Thymus (tissue), 11 donors: Measurements from ENCODE around the gene CELA3B. TPM values are rescaled to one million over a fixed set of nuclear protein-coding genes. Genes with fewer than 3 reads are reported as not detected.
"Not testable (repeated sequence)": the region's sequence is repeated elsewhere in the genome, so short reads cannot be mapped to it uniquely, and the experiment has no call there.

ENCODE experiments used
- DNase-seq, 9 donors: peaks; one replicate each; pipeline ENCODE4 v3.0.0-alpha.2; 2013; ENCODE audit warnings: low spot score in 9 of 9, low read depth in 6 of 9, missing footprints in 1 of 9
- H3K27ac ChIP-seq, 2 donors: one replicate each; pipeline ENCODE4 v1.5.1; 2013; ENCODE audit warnings: control low read depth in 1 of 2, low read depth in 1 of 2, low read length in 1 of 2, mild to moderate bottlenecking in 1 of 2, moderate library complexity in 1 of 2
- H3K27me3 ChIP-seq, 2 donors: one replicate each; pipeline ENCODE4 v1.5.1; 2013; ENCODE audit warnings: low read length in 1 of 2; ENCODE audit not compliant: control insufficient read depth in 2 of 2, insufficient read depth in 1 of 2
- H3K36me3 ChIP-seq, 2 donors: one replicate each; pipeline ENCODE4 v1.5.1; 2013; ENCODE audit warnings: low read length in 1 of 2, mild to moderate bottlenecking in 1 of 2, moderate library complexity in 1 of 2; ENCODE audit not compliant: control insufficient read depth in 2 of 2, insufficient read depth in 2 of 2
- H3K4me1 ChIP-seq, 2 donors: one replicate each; pipeline ENCODE4 v1.5.1; 2013; ENCODE audit warnings: low read length in 2 of 2; ENCODE audit not compliant: control insufficient read depth in 2 of 2, insufficient read depth in 2 of 2
- H3K4me3 ChIP-seq, 2 donors: one replicate each; pipeline ENCODE4 v1.5.1; 2013; ENCODE audit warnings: low read length in 2 of 2, control low read depth in 1 of 2, mild to moderate bottlenecking in 1 of 2
- H3K9me3 ChIP-seq, 2 donors: one replicate each; pipeline ENCODE4 v1.5.1; 2013; ENCODE audit warnings: low read length in 1 of 2, mild to moderate bottlenecking in 1 of 2; ENCODE audit not compliant: control insufficient read depth in 2 of 2, insufficient read depth in 1 of 2
- WGBS: extraction: QIAGEN DNeasy Blood & Tissue Kit; methylation state at CpG from one replicate; pipeline ENCODE4 v1.1.7; 2013; 5-methylcytosine and 5-hydroxymethylcytosine counted together
- polyA plus RNA-seq: library from polyadenylated mRNA; stranded (reverse); fragments of 200-250 nt; gene quantifications from one replicate; pipeline ENCODE4 v1.2.3, GENCODE V29; 2013
- total RNA-seq: library from RNA; stranded (reverse); fragments of 120-200 nt; gene quantifications from one replicate; pipeline ENCODE4 v1.2.4, GENCODE V29; 2013
- donor health status: healthy.

The CELA3B gene
- total and polyA plus RNA-seq, 2 donors, result 0.09 to 0.32 TPM

DNA sequence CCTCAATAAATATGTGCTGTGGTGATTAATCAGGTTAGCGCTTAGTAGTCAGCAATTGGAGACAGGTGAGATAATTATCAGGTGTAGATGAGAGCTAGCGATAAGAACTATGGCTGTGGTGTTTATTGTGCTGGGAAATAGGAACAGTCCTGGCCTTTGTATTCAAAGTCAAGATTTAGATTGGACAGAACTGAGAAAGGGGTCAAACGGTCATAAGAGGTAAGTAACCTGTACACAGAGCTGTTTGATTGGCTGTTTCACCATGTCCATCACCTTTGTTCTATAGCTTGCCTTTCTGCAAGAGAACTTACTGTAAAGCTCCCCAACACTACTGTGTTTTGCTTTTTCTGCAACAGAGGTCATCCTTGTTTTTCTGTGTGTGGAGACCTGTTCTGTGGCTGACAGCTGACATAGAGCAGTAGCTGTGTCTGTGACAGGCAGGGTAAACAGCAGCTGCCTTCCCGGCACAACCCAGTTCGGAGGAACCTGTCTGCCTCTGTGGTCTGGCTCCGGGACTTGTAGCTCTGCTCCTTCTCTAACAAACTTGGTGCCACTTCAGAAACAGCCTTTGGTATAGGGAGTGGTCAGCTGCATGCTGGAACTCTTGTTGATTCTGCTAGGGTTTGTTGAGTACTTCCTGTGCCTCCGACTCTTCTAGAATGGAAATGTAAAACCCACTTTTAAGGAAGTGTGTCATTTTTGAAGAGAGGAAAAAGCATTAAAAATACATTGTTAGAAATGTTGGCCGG is 54.6 kb downstream of the CELA3B start:
- H3K4me1 ChIP-seq, result peaks cover 0 to 16% of the 10 kb centered on the region in 2 donors
- peak overlapping the region; percentile 60 to 78 for H3K27ac ChIP-seq
- H3K9me3 ChIP-seq, result no peaks in the 10 kb centered on the region
- peak in 3 of 9 donors; percentile 23 to 68 (median 48) for DNase-seq
- 57% methylated on average over 8 of the region's 8 CpGs for WGBS
- H3K4me3 ChIP-seq, result no peak overlapping the region
- no peaks in the 10 kb centered on the region for H3K27me3 ChIP-seq
- H3K36me3 ChIP-seq, result peaks cover 3% of the 10 kb centered on the region in 2 donors

DNA sequence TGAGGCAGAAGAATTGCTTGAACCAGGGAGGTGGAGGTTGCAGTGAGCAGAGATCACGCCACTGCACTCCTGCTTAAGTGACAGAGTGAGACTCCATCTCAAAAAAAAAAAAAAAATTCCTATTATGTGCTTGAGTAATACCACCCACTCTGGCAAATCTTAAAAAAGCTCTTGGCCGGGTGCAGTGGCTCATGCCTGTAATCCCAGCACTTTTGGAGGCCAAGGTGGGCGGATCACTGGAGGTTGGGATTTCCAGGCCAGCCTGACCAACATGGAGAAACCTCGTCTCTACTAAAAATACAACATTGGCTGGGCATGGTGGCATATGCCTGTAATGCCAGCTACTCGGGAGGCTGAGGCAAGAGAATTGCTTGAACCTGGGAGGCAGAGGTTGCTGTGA is 58.0 kb downstream of the CELA3B start:
- H3K27me3 ChIP-seq, H3K27ac ChIP-seq, H3K9me3 ChIP-seq, DNase-seq, H3K4me3 ChIP-seq, H3K36me3 ChIP-seq: not testable (repeated sequence)
- 79% methylated on average over 5 of the region's 5 CpGs for WGBS
- peaks cover 5 to 28% of the 10 kb centered on the region in 2 donors for H3K4me1 ChIP-seq

DNA sequence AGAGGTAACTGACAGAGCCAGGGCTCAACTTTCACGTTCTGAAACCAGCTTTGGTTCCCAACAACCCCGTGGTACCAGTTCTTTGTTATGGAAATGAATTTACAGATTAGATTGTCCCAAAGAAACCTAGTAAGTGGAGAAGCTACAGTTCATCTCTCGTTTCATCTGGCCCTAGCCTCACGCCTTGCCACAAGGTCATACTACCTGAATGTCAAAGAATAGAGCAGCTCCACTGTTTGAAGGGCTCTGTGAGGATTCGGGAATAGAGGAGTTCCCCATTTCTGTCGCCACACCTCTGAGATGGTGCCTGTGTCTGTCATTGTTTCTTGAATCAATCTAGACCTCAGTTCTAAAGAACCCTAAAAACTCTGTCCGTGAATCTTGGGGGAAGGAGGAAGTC is 60.7 kb downstream of the CELA3B start:
- Histone ChIP-seq H3K4me3 (no peak overlapping the region), H3K9me3 (no peaks in the 10 kb centered on the region), H3K36me3 (no peaks in the 10 kb centered on the region), H3K4me1 (peaks cover 12 to 40% of the 10 kb centered on the region in 2 donors), H3K27ac (peak overlapping the region in 1 of 2 donors; percentile 36), H3K27me3 (no peaks in the 10 kb centered on the region)
- 93% methylated on average over 7 of the region's 7 CpGs for WGBS
- DNase-seq, result no peak

DNA sequence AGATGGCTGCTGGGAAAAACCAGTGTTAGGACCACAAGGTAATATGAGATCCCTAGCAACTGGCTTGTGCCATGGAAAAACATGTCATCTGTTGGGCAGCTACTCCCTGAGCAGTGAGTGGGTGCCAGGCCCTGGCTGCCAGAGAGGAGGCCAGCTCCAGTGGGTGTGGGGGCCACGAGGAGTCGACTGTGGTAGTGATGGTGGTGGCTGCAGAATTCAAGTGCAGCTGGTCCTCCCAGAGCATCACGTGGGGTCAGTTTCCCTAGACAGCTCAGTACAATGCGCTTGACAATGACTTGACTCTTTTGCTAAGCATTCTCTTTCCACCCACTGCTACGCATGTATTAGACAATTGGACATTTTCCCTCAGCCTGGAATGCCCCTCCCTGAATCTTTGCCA is 61.2 kb downstream of the CELA3B start:
- H3K4me1 ChIP-seq, result peaks cover 12 to 45% of the 10 kb centered on the region in 2 donors

More for the DNA sequence above, 61.2 kb downstream of the CELA3B start:
- Histone ChIP-seq H3K4me3 (no peak overlapping the region), H3K27me3 (no peaks in the 10 kb centered on the region), H3K9me3 (no peaks in the 10 kb centered on the region), H3K27ac (peak overlapping the region in 1 of 2 donors; percentile 36), H3K36me3 (no peaks in the 10 kb centered on the region)
- DNase-seq, result no peak
- WGBS, result 92% methylated on average over 5 of the region's 5 CpGs

Other genes starting within 250 kb of the CELA3B start
- 25.3 TPM for gene USP48, start 193.9 kb upstream of the CELA3B start, total RNA-seq
- 34.3 TPM for gene USP48, start 193.9 kb upstream of the CELA3B start, polyA plus RNA-seq
- 0.14 TPM for gene LDLRAD2, start 164.8 kb upstream of the CELA3B start, total RNA-seq
- 1.9 TPM for gene LDLRAD2, start 164.8 kb upstream of the CELA3B start, polyA plus RNA-seq
- gene HSPG2, start 39.7 kb upstream of the CELA3B start, total RNA-seq, result 10.2 TPM
- gene HSPG2, start 39.7 kb upstream of the CELA3B start, polyA plus RNA-seq, result 37.3 TPM
- gene CELA3A, start 24.6 kb downstream of the CELA3B start, total RNA-seq, result 0.19 TPM
- gene CELA3A, start 24.6 kb downstream of the CELA3B start, polyA plus RNA-seq, result 5.2 TPM
- gene CDC42, start 75.7 kb downstream of the CELA3B start, total RNA-seq, result 333 TPM
- gene CDC42, start 75.7 kb downstream of the CELA3B start, polyA plus RNA-seq, result 227 TPM
- 1.9 TPM for gene WNT4, start 166.1 kb downstream of the CELA3B start, total RNA-seq
- gene WNT4, start 166.1 kb downstream of the CELA3B start, polyA plus RNA-seq, result 1.8 TPM